ENCODE data around the gene KCTD16.

Gene KCTD16

GRCh38 chr5:144260121-144260520 lies 89.4 kb downstream of the KCTD16 start:
- DNase-seq (ENCODE audit: low spot score), result no peak

DNA sequence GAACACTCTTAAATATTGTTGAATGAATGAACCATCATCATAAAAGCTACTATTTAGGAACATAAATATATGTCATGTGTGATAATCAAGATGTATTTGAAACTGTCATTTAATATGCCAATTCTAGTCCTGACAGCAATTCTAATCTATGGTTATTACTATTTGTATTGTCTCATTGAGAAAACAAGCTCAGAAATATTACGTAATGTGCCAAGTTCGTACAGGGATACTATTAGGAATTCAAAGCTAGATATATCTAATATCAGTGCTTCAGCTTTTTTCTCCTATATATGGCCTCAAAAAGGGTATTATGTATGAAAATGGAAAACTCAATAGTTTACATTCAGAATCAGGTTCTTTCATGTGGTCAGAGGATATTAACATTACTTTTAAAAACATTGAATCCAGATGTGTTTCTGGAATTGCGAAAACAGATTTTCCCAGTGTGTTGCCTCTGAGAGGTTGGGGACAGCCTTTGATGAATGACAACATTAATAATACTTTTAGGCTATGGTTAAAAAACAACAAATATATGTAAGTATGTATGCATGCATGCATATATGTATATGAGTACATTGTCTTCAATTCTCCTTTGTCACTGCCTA lies 95.1 kb downstream of the KCTD16 start:
- TF ChIP-seq, protein P1, sequence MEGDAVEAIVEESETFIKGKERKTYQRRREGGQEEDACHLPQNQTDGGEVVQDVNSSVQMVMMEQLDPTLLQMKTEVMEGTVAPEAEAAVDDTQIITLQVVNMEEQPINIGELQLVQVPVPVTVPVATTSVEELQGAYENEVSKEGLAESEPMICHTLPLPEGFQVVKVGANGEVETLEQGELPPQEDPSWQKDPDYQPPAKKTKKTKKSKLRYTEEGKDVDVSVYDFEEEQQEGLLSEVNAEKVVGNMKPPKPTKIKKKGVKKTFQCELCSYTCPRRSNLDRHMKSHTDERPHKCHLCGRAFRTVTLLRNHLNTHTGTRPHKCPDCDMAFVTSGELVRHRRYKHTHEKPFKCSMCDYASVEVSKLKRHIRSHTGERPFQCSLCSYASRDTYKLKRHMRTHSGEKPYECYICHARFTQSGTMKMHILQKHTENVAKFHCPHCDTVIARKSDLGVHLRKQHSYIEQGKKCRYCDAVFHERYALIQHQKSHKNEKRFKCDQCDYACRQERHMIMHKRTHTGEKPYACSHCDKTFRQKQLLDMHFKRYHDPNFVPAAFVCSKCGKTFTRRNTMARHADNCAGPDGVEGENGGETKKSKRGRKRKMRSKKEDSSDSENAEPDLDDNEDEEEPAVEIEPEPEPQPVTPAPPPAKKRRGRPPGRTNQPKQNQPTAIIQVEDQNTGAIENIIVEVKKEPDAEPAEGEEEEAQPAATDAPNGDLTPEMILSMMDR (IDR thresholded peaks at IDR 0.05; ENCODE audit: extremely low read depth, missing control alignments), result no peak
- no peak for DNase-seq (ENCODE audit: low spot score)

More at GRCh38 chr5:144260121-144260520, 89.4 kb downstream of the KCTD16 start:
- TF ChIP-seq, protein P1 (IDR thresholded peaks at IDR 0.05; ENCODE audit: extremely low read depth, missing control alignments), result no peak

DNA sequence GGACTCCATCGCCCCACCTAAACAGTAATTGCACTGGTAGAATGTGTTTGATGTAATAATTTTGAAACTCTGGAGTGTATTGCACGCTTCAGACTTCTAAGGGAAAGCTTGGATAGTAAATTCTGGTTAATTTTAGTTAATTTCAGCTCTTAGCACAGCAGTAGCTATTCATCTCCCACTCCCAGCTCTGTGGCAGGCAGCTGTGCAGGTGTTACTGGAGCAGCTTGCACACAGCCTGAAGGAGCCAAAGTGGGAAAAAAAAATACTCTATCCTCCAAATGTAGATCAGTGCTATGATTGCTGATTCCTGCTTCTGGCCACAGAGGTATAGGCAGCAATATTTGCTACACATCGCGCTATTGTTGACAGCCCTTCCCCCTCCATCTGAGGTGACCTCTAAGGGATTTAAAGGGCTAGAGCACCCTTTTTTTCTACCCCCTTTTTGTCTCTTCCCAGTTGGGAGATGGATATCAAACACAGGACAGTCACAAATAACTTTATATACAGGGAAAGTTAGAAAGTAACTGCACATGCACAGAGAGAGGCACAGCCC lies 97.4 kb downstream of the KCTD16 start:
- TF ChIP-seq, protein P1 (IDR thresholded peaks at IDR 0.05; ENCODE audit: extremely low read depth, missing control alignments), result no peak
- DNase-seq (ENCODE audit: low spot score), result no peak

DNA sequence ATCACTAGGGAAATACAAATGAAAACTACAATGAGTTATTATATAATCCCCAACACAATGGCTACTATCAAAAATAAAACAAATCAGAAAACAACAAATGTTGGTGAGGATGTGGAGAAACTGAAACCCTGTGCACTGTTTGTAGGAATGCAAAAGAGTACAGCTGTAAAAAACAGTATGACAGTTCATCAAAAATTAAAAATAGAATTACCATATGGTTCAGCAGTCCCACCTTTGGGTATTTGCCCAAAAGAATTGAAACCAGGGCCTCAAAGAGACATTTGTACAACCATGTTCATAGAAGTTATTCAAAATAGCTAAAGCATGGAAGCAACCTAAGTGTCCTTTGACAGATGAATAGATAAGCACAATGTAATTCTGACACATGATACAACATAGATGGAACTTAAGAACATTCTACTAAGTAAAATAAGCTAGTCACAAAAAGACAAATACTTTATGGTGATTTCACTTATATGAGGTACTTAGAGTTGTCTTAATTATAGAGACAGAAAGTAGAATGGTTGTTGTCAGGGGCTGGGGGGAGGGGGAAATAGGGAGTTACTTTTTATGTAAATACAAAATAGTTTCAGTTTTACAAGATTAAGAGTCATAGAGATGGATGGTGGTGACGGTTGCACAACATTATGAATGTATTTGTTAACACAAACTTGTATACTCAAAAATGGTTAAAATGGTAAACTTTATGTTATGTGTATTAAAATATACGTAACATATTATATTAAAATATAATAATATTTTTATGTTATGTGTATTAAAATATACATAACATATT lies 102.8 kb downstream of the KCTD16 start:
- TF ChIP-seq, protein P1 (IDR thresholded peaks at IDR 0.05; ENCODE audit: extremely low read depth, missing control alignments), result no peak
- no peak for DNase-seq (ENCODE audit: low spot score)

DNA sequence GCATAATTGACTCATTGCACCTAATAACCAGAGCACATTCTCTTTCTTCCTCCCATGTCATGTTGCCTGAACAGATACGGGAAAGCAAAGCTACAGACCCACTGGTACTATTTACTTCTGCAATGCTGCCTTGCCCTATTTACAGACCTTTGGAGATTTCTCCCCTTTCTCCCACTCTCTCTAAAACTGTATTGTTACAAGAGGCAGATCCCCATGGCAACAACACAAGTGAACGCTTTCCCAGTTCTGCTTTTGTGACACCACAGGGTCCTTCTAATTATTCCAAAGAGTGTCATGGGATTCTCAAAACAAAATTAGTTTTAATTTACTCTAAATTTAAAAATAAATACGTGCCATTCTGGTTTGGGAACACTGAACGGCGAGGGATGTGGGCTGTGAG lies 104.7 kb downstream of the KCTD16 start:
- no peak for DNase-seq (ENCODE audit: low spot score)
- TF ChIP-seq, protein P1 (IDR thresholded peaks at IDR 0.05; ENCODE audit: extremely low read depth, missing control alignments), result no peak

- DNase-seq (ENCODE audit: low spot score), result no peak
These were observed 105.6 kb downstream of the KCTD16 start for GRCh38 chr5:144276034-144276822.

More at GRCh38 chr5:144276034-144276822, 105.6 kb downstream of the KCTD16 start:
- TF ChIP-seq, protein P1 (IDR thresholded peaks at IDR 0.05; ENCODE audit: extremely low read depth, missing control alignments), result no peak
